Body of pancreas (tissue), 4 donors: ENCODE results near the gene LPIN3. TPM values are rescaled to one million over a fixed set of nuclear protein-coding genes. Genes with fewer than 3 reads are reported as not detected.

Experiments
- ATAC-seq: fragments of 150-250 bp; one replicate; pipeline ENCODE4 v1.9.1; 2016
- DNase-seq, 4 donors: peaks; one replicate each; pipeline ENCODE4 v3.0.0-alpha.2; 2019
- H3K27ac ChIP-seq, 4 donors: fragments of 200-600 bp; sonication (generic); 1 replicate in 3 of 4; 2 replicates in 1 of 4; pipeline versions ENCODE4 v1.5.1 to v1.6.1; 2016 to 2019; ENCODE audit warnings: mild to moderate bottlenecking in 1 of 4, mixed read lengths in 1 of 4, moderate library complexity in 1 of 4
- H3K27me3 ChIP-seq, 2 donors: fragments of 200-600 bp; sonication (generic); one replicate each; pipeline ENCODE4 v1.6.0; 2016; ENCODE audit warnings: mild to moderate bottlenecking in 1 of 2
- H3K36me3 ChIP-seq, 2 donors: fragments of 200-600 bp; sonication (generic); replicated peaks in 1 of 2; 2 replicates each; pipeline ENCODE4 v1.5.1; 2016; ENCODE audit warnings: low read depth in 2 of 2; ENCODE audit not compliant: insufficient read depth in 1 of 2
- H3K4me1 ChIP-seq: fragments of 200-600 bp; sonication (generic); one replicate; pipeline ENCODE4 v1.6.0; 2016
- H3K4me3 ChIP-seq, 2 donors: fragments of 200-600 bp; sonication (generic); 1 replicate in 1 of 2; 2 replicates in 1 of 2; pipeline ENCODE4 v1.5.1; 2016 to 2019
- H3K9me3 ChIP-seq, 3 donors: fragments of 200-600 bp; sonication (generic); 1 replicate in 2 of 3; 2 replicates in 1 of 3; pipeline ENCODE4 v1.5.1; 2016
- CTCF ChIP-seq, 7 experiments: fragments of 450-650 bp in 4 of 7; fragments of 200-600 bp in 3 of 7; sonication (generic) in 3 of 7; IDR thresholded peaks; one replicate each; pipeline ENCODE4 v1.5.1; 2016 to 2019; ENCODE audit warnings: antibody characterized with exemption in 7 of 7
- POLR2A ChIP-seq, 3 donors: fragments of 450-650 bp; IDR thresholded peaks; one replicate each; pipeline ENCODE4 v1.6.1; 2016; ENCODE audit warnings: antibody characterized with exemption in 3 of 3, mild to moderate bottlenecking in 2 of 3
- WGBS, 2 donors: methylation state at CpG; one replicate each; pipeline ENCODE4 v1.1.5; 2017; 5-methylcytosine and 5-hydroxymethylcytosine counted together
- intact Hi-C: fragments of 100-400 bp; cut with DNase I; formaldehyde crosslinking; loops from one replicate; pipeline ENCODE4 v1.15.1; 2023
- total RNA-seq, 2 donors: library from RNA; depleted of rRNA; stranded (reverse); fragments of >200 nt; gene quantifications; one replicate each; pipeline ENCODE4 v1.1.0, GENCODE V29; 2016

Gene LPIN3
- total RNA-seq, 2 donors from 2014 or later, result 11.9 to 50.1 TPM

GRCh38 chr20:41387444-41387851 lies 46.8 kb downstream of the LPIN3 start:
- H3K4me3 ChIP-seq, result no peak overlapping the region
- no peaks in the 10 kb centered on the region for H3K9me3 ChIP-seq
- no peak for ATAC-seq
- TF ChIP-seq POLR2A (IDR thresholded peaks at IDR 0.05), result no peak
- no peak for TF ChIP-seq CTCF (IDR thresholded peaks at IDR 0.05)
- intact Hi-C loops, result no loop called here
- H3K27ac ChIP-seq, result no peak overlapping the region
- no peaks in the 10 kb centered on the region for H3K4me1 ChIP-seq
- no peaks in the 10 kb centered on the region for H3K36me3 ChIP-seq
- 45 to 46% methylated on average over 7 to 9 of the region's 9 CpGs for WGBS, 2 donors
- DNase-seq, result no peak
- no peaks in the 10 kb centered on the region for H3K27me3 ChIP-seq

GRCh38 chr20:41390889-41391288 lies 50.3 kb downstream of the LPIN3 start:
- intact Hi-C loops, result no loop called here
- Histone ChIP-seq H3K36me3 (no peaks in the 10 kb centered on the region), H3K27ac (no peak overlapping the region), H3K9me3 (no peaks in the 10 kb centered on the region), H3K4me1 (no peaks in the 10 kb centered on the region), H3K27me3 (no peaks in the 10 kb centered on the region), H3K4me3 (no peak overlapping the region)
- ATAC-seq (no peak), DNase-seq (no peak)
- WGBS, 2 donors, result 97 to 98% methylated on average over 3 of the region's 3 CpGs
- TF ChIP-seq CTCF (IDR thresholded peaks at IDR 0.05) (no peak), POLR2A (IDR thresholded peaks at IDR 0.05) (no peak)

- DNase-seq (no peak), ATAC-seq (no peak)
- intact Hi-C loops, result no loop called here
- TF ChIP-seq POLR2A (IDR thresholded peaks at IDR 0.05) (no peak), CTCF (IDR thresholded peaks at IDR 0.05) (no peak)
- Histone ChIP-seq H3K4me1 (no peaks in the 10 kb centered on the region), H3K27ac (no peak overlapping the region), H3K36me3 (no peaks in the 10 kb centered on the region), H3K4me3 (no peak overlapping the region), H3K27me3 (no peaks in the 10 kb centered on the region), H3K9me3 (no peaks in the 10 kb centered on the region)
- WGBS, 2 donors, result 83 to 94% methylated on average over 10 of the region's 10 CpGs
Observed at GRCh38 chr20:41391587-41392001, 51.0 kb downstream of the LPIN3 start.

GRCh38 chr20:41392295-41392694 lies 51.7 kb downstream of the LPIN3 start:
- Histone ChIP-seq H3K27ac (no peak overlapping the region), H3K9me3 (no peaks in the 10 kb centered on the region), H3K4me3 (no peak overlapping the region), H3K4me1 (no peaks in the 10 kb centered on the region), H3K27me3 (no peaks in the 10 kb centered on the region), H3K36me3 (no peaks in the 10 kb centered on the region)
- ATAC-seq (no peak), DNase-seq (no peak)
- WGBS, 2 donors, result 93 to 100% methylated on average over 1 of the region's 1 CpG
- intact Hi-C loops, result no loop called here
- TF ChIP-seq CTCF (IDR thresholded peaks at IDR 0.05) (no peak), POLR2A (IDR thresholded peaks at IDR 0.05) (no peak)

- WGBS, 2 donors, result 68 to 79% methylated on average over 9 to 12 of the region's 12 CpGs
- H3K9me3 ChIP-seq, result no peaks in the 10 kb centered on the region
- no peak overlapping the region for H3K27ac ChIP-seq
- no peaks in the 10 kb centered on the region for H3K27me3 ChIP-seq
- intact Hi-C loops, result no loop called here
- H3K4me3 ChIP-seq, result no peak overlapping the region
- no peaks in the 10 kb centered on the region for H3K4me1 ChIP-seq
- H3K36me3 ChIP-seq, result no peaks in the 10 kb centered on the region
- TF ChIP-seq POLR2A (IDR thresholded peaks at IDR 0.05) (no peak), CTCF (IDR thresholded peaks at IDR 0.05) (no peak)
- DNase-seq (peak in 3 of 4 donors; percentile 37 to 58 (median 44)), ATAC-seq (peak; percentile 59)
Observed at GRCh38 chr20:41392871-41393704, 52.5 kb downstream of the LPIN3 start.
